WTC11 (cell line): ENCODE data around the gene PHACTR3.
"Not testable (repeated sequence)": the region's sequence is repeated elsewhere in the genome, so short reads cannot be mapped to it uniquely, and the experiment has no call there.

Experiments used
- CTCF ChIP-seq: fragments of 200-600 bp; IDR thresholded peaks from 2 replicates; pipeline ENCODE4 v1.8.0; 2022; ENCODE audit warnings: antibody characterized with exemption
- FOXK1 ChIP-seq: sonication (generic); formaldehyde crosslinking; IDR thresholded peaks from 2 replicates; pipeline ENCODE4 v1.8.0; 2022; ENCODE audit warnings: mild to moderate bottlenecking, moderate library complexity, missing genetic modification reagents
- GABPB1 ChIP-seq: sonication (generic); formaldehyde crosslinking; IDR thresholded peaks from 2 replicates; pipeline ENCODE4 v1.8.1; 2023; ENCODE audit warnings: mild to moderate bottlenecking, missing genetic modification reagents
- MAX ChIP-seq: sonication (generic); formaldehyde crosslinking; IDR thresholded peaks from 2 replicates; pipeline ENCODE4 v1.8.0; 2022; ENCODE audit warnings: mild to moderate bottlenecking, missing genetic modification reagents
- NFYB ChIP-seq: sonication (generic); formaldehyde crosslinking; conservative IDR thresholded peaks from 2 replicates; pipeline ENCODE4 v1.8.0; 2022; ENCODE audit warnings: low read depth, missing genetic modification reagents

DNA sequence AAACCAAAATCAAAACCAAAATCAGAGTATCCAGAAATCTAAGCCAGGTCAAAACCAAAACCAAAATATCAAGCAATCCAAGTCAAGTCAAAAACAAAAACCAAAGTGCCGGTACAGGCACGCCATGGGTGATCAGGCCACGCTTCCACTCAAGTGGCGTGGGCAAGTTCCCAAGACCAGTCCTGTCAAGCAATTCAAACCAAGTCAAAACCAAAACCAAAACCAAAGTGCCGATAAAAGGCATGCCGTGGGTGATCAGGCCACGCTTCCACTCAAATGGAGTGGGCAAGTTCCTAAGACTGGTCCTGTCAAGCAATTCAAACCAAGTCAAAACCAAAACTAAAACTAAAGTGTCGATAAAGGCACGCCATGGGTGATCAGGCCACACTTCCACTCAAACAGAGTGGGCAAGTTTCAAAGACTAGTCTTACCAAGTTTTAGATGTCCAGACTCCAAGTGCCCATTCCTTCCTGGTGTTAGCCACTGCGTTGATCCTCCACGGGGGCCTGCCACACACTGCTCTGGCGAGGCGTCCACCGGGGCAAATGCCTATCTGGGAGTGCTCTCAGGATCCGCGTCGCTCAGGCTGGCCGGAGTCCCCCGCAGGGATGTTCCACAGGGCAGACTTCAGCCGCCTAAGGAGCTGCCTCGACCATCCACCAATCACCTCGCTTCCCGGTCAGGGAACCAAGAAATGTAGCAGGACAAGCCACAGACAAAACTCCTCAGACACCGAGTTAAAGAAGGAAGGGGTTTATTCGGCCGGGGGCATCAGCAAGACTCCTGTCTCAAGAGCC is 46.4 kb upstream of the PHACTR3 start:
- TF ChIP-seq NFYB (CRISPR knock-in tag); FOXK1 (CRISPR knock-in tag); GABPB1 (CRISPR knock-in tag); CTCF; MAX: not testable (repeated sequence)
